ENCODE results near the gene CELA3B. TPM values are rescaled to one million over a fixed set of nuclear protein-coding genes. Genes with fewer than 3 reads are reported as not detected.

The CELA3B gene
- total RNA-seq, 1 experiment from 2014 or later: 4.4 TPM

GRCh38 chr1:21931171-21932093 lies 45.4 kb upstream of the CELA3B start:
- DNase-seq (ENCODE audit: low spot score) (no peak), ATAC-seq (no peak)
- H3K4me1 Mint-ChIP-seq: peaks cover 51% of the 10 kb centered on the region
- no peak overlapping the region for H3K4me3 Mint-ChIP-seq
- ChIA-PET POLR2A (no interaction called here), CTCF (no interaction called here)
- no peaks in the 10 kb centered on the region for H3K27me3 Mint-ChIP-seq (ENCODE audit: low read depth)
- peaks cover 6% of the 10 kb centered on the region; the same call in 1 of the 2 replicates for H3K36me3 Mint-ChIP-seq
- H3K9me3 Mint-ChIP-seq: no peaks in the 10 kb centered on the region
- TF ChIP-seq ZNF121 (CRISPR knock-in tag; IDR thresholded peaks at IDR 0.05) (no peak), TP53 (CRISPR knock-in tag; IDR thresholded peaks at IDR 0.05) (no peak), MYBL2 (CRISPR knock-in tag; IDR thresholded peaks at IDR 0.05) (no peak), KAT7 (CRISPR knock-in tag; IDR thresholded peaks at IDR 0.05; ENCODE audit: borderline replicate concordance) (no peak), ZNF532 (CRISPR knock-in tag; IDR thresholded peaks at IDR 0.05; ENCODE audit: borderline replicate concordance) (no peak), PRDM15 (CRISPR knock-in tag; IDR thresholded peaks at IDR 0.05) (no peak), NFATC4 (CRISPR knock-in tag; IDR thresholded peaks at IDR 0.05) (no peak), EMX1 (CRISPR knock-in tag; IDR thresholded peaks at IDR 0.05) (no peak), ZNF219 (CRISPR knock-in tag; IDR thresholded peaks at IDR 0.05; ENCODE audit: borderline replicate concordance) (no peak), AFF4 (CRISPR knock-in tag; IDR thresholded peaks at IDR 0.05; ENCODE audit: borderline replicate concordance) (no peak), E2F5 (CRISPR knock-in tag; IDR thresholded peaks at IDR 0.05) (no peak), IRF2 (CRISPR knock-in tag; IDR thresholded peaks at IDR 0.05; ENCODE audit: borderline replicate concordance, low read depth) (no peak), STAT6 (CRISPR knock-in tag; conservative IDR thresholded peaks at IDR 0.05; ENCODE audit: low read depth) (no peak), CTCF (IDR thresholded peaks at IDR 0.05) (no peak), ATF6 (CRISPR knock-in tag; IDR thresholded peaks at IDR 0.05) (no peak), JUN (CRISPR knock-in tag; IDR thresholded peaks at IDR 0.05) (no peak)
- H3K27ac Mint-ChIP-seq: no peak overlapping the region

All from WTC11 (cell line).